ENCODE data around the gene DENND5A.
"Not testable (repeated sequence)": the region's sequence is repeated elsewhere in the genome, so short reads cannot be mapped to it uniquely, and the experiment has no call there.

DENND5A gene

GRCh38 chr11:9210224-9210921 is 54.8 kb downstream of the DENND5A start:
- DNase-seq = no peak

- not testable (repeated sequence) for DNase-seq
These were observed 55.5 kb downstream of the DENND5A start for GRCh38 chr11:9209604-9210003.

DNA sequence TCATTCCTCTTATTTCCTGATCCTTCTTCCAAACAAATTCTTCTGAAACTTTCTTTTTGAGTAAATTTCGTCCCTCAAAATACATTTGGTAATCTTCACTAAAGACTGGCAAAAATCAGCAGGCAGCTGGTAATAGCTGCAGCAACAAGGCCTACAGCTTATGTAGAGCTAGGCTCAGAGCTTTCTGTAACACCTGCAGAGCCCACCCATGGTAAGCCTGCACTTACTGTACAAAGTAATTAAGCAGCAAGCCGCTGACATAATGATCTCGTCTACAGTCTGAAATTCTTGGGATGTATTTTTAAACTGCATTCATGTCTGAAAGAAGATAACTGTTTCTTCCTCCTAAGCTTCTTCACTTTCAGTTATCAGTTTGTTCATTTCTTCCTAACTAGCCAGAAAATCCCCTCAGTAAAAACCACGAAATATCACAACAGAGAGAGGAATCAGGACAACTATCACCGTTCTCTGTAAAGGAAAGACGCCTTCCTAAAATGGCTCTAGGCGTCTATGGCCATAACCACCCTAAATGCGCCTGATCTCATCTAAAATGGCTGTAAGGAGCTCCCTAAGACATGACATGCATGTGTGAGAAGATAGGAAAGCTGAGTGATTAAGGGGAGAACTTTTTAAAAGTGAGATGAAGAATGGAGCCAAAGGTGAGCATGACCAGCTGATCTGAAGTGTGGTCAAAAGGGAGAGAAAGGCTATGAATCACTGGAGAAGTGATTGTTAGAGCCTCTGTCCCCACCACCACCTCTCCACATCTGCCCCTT is 56.2 kb downstream of the DENND5A start:
- DNase-seq = no peak

DNA sequence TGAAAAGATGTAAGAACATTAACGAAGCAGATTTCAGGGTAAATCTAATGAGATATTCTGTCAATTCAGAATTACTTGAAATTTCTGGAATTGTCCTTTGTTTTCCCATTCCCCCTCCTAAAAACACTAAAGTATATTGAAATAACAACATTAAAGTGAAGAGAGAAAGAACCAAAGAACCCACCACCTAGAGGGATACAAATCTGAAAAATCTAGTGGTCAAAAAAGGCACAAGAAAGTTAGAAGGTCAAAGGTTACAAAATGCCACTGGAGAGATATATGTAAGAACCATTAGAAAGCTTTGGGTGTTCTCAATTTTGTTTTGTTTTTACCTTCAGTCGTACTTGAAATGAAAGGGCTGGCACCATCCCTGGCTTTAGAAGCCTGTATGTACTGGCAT is 57.9 kb downstream of the DENND5A start:
- DNase-seq = no peak

- DNase-seq = no peak
These were observed 58.7 kb downstream of the DENND5A start for GRCh38 chr11:9206496-9206895.

GRCh38 chr11:9203691-9204311 is 61.3 kb downstream of the DENND5A start:
- DNase-seq = no peak

- no peak for DNase-seq
These were observed 63.6 kb downstream of the DENND5A start for GRCh38 chr11:9201372-9202162.

DNA sequence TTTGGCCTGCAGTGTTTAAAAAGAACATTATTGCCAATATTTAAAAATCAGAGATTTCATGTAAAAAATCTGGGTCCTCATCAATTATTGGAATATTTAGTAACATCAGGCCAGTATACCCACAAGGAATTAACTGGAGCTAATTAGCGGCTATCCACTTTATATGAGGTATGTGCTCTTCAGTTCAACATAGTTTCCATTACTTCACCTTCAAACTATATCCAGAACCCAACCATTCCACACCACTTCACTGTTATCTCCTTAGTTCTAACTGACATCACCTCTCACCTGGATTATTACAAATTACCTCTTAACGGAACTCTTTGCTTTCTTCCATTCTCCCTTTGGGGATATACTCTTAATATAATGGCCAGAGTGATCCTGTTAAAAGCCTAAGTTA is 64.7 kb downstream of the DENND5A start:
- DNase-seq = no peak

- no peak for DNase-seq
These were observed 71.8 kb downstream of the DENND5A start for GRCh38 chr11:9193316-9193715.

GRCh38 chr11:9192561-9192960 is 72.6 kb downstream of the DENND5A start:
- DNase-seq = no peak

DNA sequence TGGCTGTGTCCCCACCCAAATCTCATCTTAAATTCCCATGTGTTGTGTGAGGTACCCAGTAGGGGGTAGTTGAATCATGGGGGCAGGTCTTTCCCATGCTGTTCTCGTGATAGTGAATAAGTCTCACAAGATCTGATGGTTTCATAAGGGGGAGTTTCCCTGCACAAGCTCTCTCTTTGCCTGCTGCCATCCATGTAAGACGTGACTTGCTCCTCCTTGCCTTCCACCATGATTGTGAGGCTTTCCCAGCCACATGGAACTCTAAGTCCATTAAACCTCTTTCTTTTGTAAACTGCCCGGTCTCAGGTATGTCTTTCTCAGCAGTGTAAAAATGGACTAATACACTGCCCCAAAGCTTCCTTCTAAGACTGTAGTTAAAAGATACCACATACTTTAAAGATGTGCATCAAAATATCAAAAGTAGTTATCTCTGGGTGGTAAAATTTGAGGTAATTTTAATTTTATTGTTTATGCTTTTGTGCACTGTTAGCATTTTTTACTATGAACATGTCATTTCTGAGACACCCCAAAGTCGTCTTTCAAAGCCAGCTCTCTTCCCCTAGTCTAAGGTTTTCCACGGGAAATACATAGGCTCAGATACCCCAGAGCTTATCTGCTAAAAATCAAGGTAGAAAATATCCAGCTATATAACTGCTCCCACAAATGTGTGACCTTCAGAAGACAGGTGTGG is 74.7 kb downstream of the DENND5A start:
- DNase-seq = not testable (repeated sequence)

DNA sequence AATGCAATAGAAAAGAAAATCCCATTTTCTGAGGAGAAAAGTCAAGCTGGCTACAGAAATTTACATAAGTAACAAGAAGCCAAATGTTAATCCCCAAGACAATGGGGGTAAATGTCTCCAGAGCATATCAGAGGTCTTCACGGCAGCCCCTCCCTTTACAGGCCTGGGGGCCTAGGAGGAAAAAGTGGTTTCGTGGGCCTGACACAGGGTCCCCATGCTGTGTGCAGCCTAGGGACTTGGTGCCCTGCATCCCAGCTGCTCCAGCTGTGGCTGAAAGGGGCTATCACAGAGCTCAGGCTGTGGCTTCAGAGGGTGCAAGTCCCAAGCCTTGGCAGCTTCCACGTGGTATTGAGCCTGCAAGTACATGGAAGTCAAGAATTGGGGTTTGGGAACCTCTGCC is 76.3 kb downstream of the DENND5A start:
- DNase-seq = not testable (repeated sequence)

DNA sequence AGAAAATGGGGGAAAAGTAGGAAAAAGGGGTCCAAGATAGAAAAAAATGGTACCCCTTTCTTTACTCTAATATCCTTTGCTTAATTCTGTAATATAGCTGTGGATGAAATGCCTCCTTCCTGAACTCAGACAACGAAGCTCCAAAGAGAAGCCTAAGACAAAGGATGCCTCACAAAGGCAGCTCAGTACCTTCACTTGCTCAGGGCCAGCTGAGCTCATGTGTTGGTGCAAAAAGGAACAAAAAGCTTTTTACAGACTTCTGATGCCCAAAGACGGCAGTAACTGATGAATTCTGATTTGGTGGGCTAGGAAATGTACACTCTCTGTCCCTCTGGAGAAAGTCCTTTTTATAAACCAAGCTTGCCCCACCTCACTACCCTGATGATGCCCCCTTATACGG is 77.5 kb downstream of the DENND5A start:
- no peak for DNase-seq

DNA sequence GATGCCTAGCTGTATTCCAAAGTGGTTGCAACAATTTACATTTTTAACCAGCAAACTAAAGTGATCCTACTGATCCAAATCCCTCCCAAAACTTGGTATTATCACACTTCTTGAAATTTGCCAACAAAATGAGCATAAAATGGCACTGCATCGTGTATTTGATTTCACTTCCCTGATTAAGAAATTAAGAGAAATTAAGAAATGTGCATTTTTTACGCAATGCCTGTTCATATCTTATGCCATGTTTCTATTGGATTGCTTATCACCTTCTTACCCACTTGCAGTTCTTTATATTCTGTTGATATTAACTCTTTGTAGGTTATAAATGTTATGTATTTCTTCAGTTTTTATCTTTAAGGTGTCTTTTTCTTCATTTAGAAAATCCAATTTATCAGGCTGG is 80.6 kb downstream of the DENND5A start:
- DNase-seq = no peak

DNA sequence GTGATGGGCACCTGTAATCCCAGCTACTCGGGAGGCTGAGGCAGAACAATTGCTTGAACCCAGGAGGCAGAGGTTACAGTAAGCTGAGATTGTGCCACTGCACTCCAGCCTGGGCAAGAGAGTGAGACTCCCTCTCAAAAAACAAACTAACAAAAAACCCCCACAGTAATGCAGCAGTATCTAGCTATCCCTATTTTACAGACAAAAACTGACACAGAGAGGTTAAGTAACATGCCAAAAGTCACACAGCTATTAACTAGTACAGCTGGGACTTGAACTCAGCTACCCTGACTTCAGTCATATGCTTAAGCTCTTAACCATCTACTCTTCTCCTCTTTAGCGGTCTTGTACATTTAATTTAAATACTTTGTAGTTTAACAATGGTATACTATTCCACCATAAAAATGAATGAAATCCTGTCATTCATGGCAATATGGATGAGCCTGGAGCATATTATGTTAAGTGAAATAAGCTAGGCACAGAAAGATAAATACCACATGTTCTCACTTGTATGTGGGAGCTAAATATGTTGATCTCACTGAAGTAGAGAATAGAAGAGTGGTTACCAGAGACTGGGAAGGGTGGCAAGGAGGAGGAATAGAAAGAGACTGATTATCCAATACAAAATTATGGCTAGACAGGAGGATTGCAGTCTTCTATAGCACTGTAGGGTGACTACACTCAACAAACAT is 82.8 kb downstream of the DENND5A start:
- no peak for DNase-seq

- DNase-seq = no peak
These were observed 84.4 kb downstream of the DENND5A start for GRCh38 chr11:9180784-9181183.

DNA sequence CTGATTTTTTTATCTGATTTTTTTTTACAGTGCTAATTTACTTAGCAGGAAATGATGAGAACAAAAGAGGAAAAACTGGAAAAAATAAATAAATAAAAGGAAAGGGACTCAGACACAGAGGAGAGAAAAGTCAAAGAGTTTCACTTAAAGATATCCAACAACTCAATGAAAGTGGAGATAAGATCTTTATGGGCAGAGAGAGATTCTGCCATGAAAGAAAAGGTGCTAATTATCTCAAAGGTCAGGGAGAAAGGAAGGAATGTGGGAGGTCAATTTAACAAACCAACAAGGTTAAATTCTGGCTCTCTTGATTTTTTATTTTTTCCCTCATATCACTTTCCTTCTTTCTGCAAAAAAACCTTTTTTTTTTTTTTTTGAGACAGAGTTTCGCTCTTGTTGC is 86.0 kb downstream of the DENND5A start:
- no peak for DNase-seq

DNA sequence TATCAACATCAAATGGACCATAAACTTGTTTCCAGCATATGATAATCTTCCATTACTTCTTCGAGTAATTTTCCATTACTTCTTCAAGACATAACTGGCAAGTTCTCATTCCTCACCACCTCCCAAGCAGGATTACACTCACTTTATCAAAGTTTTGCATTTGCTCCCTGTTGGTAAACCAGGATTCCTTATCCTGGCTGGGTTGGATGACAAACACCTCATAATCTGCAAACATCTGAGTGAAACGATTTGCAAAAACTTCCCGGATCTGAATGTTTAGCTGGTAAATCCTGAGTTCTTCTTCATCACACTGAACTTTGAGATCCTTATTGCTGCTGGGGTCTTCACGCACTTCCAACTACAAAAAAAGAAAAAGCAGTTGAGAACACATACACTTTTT is 86.4 kb downstream of the DENND5A start:
- no peak for DNase-seq

DNA sequence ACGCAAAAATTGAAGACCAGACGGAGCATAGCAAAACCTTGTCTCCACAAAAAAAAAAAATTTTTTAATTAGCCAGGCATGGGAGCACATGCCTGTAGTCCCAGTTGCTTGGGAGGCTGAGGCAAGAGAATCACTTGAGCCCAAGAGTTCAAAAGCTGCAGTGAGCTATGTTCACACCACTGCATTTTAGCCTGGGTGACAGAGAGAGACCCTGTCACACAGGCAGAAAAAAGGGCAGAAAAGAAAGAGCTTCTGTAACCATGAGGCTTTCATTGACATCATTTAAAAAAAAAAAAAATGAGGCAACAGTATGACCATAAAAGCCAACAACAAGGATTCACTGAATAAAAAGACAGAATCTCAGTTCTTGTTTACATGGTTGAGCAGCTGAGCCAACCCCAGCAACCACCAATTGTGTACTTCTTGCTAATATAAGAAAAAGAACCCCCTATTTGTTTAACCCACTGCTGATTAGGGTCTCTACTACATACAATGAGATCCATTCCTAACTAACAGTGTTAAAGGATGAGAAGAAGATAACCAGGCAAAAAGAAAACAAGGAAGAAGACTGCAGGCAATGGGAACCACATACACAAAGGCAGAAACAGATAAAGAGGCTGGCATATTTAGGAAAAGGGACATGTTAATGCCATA is 87.6 kb downstream of the DENND5A start:
- no peak for DNase-seq

- DNase-seq = no peak
These were observed 88.6 kb downstream of the DENND5A start for GRCh38 chr11:9176550-9176949.

GRCh38 chr11:9176136-9176535 is 89.0 kb downstream of the DENND5A start:
- DNase-seq = no peak
